HG03108 (cell line): Measurements from ENCODE around the gene CHCHD1.
A peak's percentile ranks its signal among the peaks of the same experiment; 100 is the strongest.
"Not testable (repeated sequence)": the region's sequence is repeated elsewhere in the genome, so short reads cannot be mapped to it uniquely, and the experiment has no call there.

Experiments
- ATAC-seq: cut with Tn5 transposase; IDR thresholded peaks from one replicate; pipeline ENCODE4 v1.9.1; 2021; ENCODE audit warnings: moderate library complexity; ENCODE audit not compliant: unreplicated experiment

The CHCHD1 gene

GRCh38 chr10:73781879-73782748 is at the start of gene CHCHD1:
TSS of gene CHCHD1 (plus strand) at chr10:73782048. CDS start at chr10:73782076, 28 bp downstream.
- no peak for ATAC-seq

DNA sequence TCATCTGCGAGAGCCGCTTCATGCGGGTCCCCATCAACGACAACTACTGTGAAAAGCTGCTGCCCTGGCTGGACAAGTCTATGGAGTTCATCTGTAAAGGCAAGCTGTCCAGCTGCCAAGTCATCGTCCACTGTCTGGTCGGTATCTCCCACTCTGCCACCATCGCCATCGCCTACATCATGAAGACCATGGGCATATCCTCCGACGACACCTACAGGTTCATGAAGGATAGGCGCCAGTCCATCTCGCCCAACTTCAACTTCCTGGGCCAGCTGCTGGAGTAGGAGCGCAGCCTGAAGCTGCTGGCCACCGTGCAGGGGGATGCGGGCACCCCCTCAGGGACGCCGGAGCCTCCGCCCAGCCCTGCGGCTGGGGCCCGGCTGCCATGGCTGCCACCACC is 49.4 kb upstream of the CHCHD1 start:
- no peak for ATAC-seq

- no peak for ATAC-seq
These were observed 48.8 kb upstream of the CHCHD1 start for GRCh38 chr10:73732931-73733623.

DNA sequence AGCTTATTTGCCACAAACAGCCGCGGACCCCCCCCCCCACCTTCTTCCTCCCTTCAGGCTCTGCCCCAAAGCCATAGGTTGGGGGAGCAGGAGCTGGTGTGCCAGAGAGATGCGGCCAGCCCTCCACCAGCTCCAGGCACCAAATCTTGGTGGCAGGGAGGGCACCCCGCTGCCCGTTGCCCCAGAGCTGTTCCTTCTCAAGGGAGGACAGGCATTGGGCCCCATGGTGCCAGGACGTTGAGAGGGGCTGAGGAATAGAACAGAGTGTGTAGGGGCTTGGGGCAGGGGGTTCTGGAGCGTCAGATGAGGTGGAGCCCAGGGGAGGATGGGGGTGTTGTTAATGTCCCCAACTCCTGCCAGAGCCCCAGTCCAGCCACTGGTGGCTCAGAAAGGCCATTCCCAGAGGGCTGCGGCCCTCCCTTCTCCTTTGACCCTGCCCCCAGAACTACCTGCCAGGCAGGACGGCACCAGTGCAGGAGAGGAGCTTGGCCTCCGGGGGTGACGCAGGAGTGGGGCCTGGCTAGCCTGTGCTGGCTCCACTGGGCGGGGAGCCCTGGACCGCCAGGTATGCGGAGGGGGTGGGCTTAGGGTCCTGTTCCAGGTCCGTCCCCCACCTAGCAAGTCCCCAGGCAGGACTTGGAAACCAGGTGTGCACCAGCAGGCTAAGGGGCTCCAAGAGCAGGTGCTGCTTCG is 47.7 kb upstream of the CHCHD1 start:
- ATAC-seq: no peak

DNA sequence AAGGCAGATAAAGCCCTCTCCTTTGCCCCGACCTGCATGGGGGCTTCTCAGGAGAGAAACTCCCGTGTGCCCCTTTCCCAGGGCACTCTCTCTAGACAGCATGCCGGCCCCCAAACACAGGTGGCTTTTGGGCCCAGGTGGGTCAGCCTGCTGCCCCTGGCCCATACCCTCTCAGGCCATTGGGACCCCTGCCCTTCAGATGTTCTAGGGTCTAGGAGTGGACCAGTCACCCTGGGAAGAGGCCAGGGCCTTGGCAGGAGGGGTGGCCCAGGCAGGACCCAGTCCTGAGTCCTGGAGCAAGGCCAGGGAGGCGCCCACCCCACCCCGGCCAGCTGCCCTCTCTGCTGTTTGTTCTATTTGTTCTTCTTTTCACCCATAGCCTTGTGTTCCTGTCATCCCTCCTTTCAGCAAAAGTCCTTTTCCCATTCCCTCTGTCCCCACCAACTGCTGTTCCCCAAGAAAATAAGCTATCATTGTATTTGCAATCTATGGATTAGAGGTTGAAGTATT is 47.0 kb upstream of the CHCHD1 start:
- no peak for ATAC-seq

DNA sequence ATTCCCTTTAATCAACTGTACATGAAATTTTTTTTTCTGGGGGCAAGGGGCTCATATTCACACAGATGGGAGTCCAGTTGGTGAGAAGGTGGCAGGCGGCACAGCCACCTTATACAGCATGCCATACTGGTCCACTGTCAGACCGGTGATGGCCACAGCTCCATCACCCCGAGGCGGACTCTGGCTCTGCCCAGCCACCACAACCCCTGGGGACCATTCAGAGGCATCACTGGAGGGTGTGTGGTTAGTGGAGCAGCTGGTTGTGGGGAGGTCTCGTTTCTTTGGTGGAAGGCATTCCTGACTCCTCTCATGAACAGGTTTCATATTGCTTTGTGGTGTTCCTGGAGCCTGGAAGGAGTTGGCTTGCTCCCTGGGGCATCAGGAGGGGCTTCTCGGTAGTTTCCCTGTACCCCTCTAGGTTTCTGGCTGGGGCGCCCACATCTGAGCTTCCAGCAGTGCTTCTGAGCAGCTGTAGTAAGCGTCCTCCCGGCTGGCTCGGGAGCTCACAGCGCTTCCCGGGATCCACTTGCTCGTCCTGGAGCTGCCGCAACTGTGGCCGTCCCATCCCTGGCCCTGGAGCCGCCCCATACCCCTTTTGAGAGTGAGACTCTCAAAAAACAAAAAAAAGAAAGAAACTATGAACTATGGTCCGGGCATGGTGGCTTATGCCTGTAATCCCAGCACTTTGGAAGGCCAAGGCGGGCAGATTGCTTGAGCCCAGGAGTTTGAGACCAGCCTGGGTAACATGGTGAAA is 41.2 kb upstream of the CHCHD1 start:
- not testable (repeated sequence) for ATAC-seq

DNA sequence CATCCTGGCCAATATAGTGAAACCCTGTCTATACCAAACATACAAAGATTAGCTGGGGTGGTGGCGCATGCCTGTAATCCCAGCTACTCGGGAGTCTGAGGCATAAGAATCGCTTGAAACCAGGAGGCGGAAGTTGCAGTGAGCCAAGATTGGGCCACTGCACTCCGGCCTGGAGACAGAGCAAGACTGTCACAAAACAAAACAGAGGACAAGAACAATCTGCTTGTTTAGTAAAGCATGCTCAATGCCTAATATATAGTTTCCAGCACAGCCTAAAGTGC is 39.5 kb upstream of the CHCHD1 start:
- no peak for ATAC-seq

- no peak for ATAC-seq
These were observed 38.4 kb upstream of the CHCHD1 start for GRCh38 chr10:73743327-73743904.

- ATAC-seq: peak; percentile 88
These were observed 37.8 kb upstream of the CHCHD1 start, which contains the start of gene SEC24C for GRCh38 chr10:73743905-73744663. TSS of gene SEC24C (plus strand) at chr10:73744372. CDS start at chr10:73746833, 2,461 bp downstream.

DNA sequence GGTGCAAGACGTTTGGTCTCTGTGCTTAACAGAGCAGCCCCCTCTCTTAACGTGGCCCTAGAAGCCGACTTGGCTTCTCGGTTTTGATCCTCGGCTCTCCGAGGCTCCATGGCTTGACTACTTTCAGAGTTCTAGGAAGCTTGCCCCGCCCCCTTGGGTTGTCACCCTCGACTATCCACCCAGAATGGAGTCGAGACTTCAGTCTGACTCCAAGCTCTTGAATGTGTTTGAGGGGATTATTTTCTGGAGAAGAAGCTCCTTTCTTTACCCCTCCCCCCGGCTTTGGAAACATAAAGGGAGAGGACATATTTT is 37.2 kb upstream of the CHCHD1 start:
- peak; percentile 24 for ATAC-seq

- no peak for ATAC-seq
These were observed 35.1 kb upstream of the CHCHD1 start for GRCh38 chr10:73746721-73747120.

DNA sequence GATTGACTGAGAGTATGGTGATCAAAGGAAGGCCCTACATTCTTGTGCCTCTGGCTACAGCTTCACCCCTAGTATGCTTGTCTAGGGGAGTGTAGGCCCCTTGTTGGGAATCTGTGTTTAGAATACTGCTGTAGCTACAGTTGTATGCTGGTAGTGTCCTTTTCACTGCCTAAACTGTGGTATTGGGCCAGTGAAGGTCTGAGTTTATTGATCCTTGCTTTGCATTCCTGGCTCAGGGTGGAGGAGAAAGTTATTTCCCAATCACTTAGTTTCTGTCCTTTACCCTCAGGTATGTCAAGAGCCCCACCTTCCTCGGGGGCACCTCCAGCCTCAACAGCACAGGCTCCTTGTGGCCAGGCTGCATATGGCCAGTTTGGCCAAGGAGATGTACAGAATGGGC is 31.0 kb upstream of the CHCHD1 start:
- no peak for ATAC-seq

DNA sequence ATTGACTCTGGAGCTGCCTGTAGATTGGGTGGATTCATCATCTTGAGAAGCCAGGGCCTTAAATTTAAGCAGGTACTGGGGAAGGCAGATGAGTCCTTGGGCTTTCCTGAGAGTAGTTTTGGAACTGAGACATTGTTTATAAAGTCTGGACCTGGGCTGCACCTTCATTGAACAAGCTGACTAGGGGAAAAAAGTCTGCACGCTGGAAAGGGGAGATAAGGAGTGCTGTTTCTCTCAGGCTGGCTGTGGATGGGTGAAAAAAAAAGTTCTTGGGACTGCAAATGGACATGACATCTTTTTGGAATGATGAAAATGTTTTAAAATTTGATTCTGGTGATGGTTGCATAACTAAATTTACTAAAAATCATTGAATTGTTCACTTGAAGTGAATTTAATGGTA is 25.7 kb upstream of the CHCHD1 start:
- no peak for ATAC-seq

GRCh38 chr10:73758704-73759511 is 22.9 kb upstream of the CHCHD1 start:
- no peak for ATAC-seq

- ATAC-seq: no peak
These were observed 22.2 kb upstream of the CHCHD1 start for GRCh38 chr10:73759512-73760115.

GRCh38 chr10:73761781-73762180 is 20.1 kb upstream of the CHCHD1 start:
- no peak for ATAC-seq

DNA sequence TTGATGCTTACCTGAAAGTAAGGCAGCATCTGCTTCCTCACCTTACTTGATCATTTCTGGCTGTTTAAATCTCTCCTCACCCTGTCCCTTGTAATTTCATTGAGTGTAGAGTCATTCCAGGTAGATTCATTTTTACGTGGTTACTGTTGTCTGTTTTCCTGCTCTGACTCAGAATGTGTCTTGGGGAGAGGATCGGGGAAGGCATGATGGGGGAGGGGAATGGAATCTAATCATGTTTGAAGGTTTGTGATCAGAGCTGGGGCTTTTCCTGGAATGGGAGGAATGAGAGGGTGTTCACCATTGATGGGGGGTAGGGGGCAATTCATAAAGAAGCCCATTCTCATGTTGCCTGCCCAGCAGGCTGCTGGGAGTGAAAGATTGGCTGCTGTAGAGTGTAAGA is 18.9 kb upstream of the CHCHD1 start:
- no peak for ATAC-seq

DNA sequence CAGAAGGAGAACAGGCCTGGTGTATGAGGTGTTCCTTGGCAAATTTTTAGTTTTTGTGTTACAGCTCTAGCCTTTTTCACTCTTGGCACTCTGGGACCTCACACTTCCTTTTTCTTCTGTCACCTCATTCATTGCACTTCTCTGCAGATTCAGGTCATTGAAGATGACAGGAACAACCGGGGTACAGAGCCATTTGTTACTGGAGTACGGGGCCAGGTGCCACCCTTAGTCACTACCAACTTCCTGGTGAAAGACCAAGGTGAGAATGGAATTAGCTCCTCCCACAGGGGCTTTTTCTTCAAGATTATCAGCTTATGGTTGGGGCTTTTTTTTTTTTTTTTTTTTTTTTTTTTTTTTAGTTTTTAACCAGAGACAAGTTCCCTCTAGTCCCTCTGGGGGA is 18.5 kb upstream of the CHCHD1 start:
- ATAC-seq: no peak

GRCh38 chr10:73765066-73765465 is 16.8 kb upstream of the CHCHD1 start:
- no peak for ATAC-seq
